Measurements from ENCODE around the gene TJP1.
"Not testable (repeated sequence)": the region's sequence is repeated elsewhere in the genome, so short reads cannot be mapped to it uniquely, and the experiment has no call there.

The TJP1 gene

GRCh38 chr15:29799859-29800258 lies 22.4 kb downstream of the TJP1 start:
- no peak for DNase-seq

GRCh38 chr15:29795610-29796009 lies 26.7 kb downstream of the TJP1 start:
- no peak for DNase-seq

GRCh38 chr15:29792426-29793159 lies 29.7 kb downstream of the TJP1 start:
- DNase-seq, result no peak

- no peak for DNase-seq
Measured at GRCh38 chr15:29790607-29791006, 31.7 kb downstream of the TJP1 start.

- DNase-seq, result no peak
Measured at GRCh38 chr15:29789871-29790270, 32.4 kb downstream of the TJP1 start.

- no peak for DNase-seq
Measured at GRCh38 chr15:29788433-29789034, 33.7 kb downstream of the TJP1 start.

GRCh38 chr15:29787767-29788166 lies 34.5 kb downstream of the TJP1 start:
- no peak for DNase-seq

- no peak for DNase-seq
Measured at GRCh38 chr15:29785642-29786041, 36.6 kb downstream of the TJP1 start.

GRCh38 chr15:29785136-29785535 lies 37.1 kb downstream of the TJP1 start:
- no peak for DNase-seq

GRCh38 chr15:29784413-29784812 lies 37.9 kb downstream of the TJP1 start:
- DNase-seq, result no peak

GRCh38 chr15:29782816-29783215 lies 39.5 kb downstream of the TJP1 start:
- not testable (repeated sequence) for DNase-seq

GRCh38 chr15:29778382-29778781 lies 43.9 kb downstream of the TJP1 start:
- no peak for DNase-seq

- no peak for DNase-seq
Measured at GRCh38 chr15:29776859-29777258, 45.4 kb downstream of the TJP1 start.

GRCh38 chr15:29774900-29775299 lies 47.4 kb downstream of the TJP1 start:
- no peak for DNase-seq

GRCh38 chr15:29773816-29774215 lies 48.5 kb downstream of the TJP1 start:
- DNase-seq, result no peak

- DNase-seq, result no peak
Measured at GRCh38 chr15:29773000-29773399, 49.3 kb downstream of the TJP1 start.

GRCh38 chr15:29770796-29771195 lies 51.5 kb downstream of the TJP1 start:
- no peak for DNase-seq

- no peak for DNase-seq
Measured at GRCh38 chr15:29765898-29766527, 56.3 kb downstream of the TJP1 start.

GRCh38 chr15:29765234-29765841 lies 56.9 kb downstream of the TJP1 start:
- DNase-seq, result no peak

GRCh38 chr15:29759596-29759995 lies 62.7 kb downstream of the TJP1 start:
- DNase-seq, result no peak

GRCh38 chr15:29756358-29757267 lies 65.7 kb downstream of the TJP1 start:
- no peak for DNase-seq

- DNase-seq, result not testable (repeated sequence)
Measured at GRCh38 chr15:29754009-29754408, 68.3 kb downstream of the TJP1 start.

GRCh38 chr15:29753506-29753905 lies 68.8 kb downstream of the TJP1 start:
- DNase-seq, result no peak

Data from hematopoietic multipotent progenitor cell treated with erythropoietin and hydrocortisone succinate and interleukin-3 and kit ligand, for 8 days (in vitro differentiated cells).